Hindlimb muscle (tissue), 1 donor: ENCODE measurements around the gene ARID1B. TPM values are rescaled to one million over a fixed set of nuclear protein-coding genes. Genes with fewer than 3 reads are reported as not detected.
"Not testable (repeated sequence)": the region's sequence is repeated elsewhere in the genome, so short reads cannot be mapped to it uniquely, and the experiment has no call there.

Experiments
- DNase-seq: peaks from one replicate; pipeline ENCODE4 v3.0.0-alpha.2; 2013
- polyA plus RNA-seq: library from polyadenylated mRNA; unstranded; fragments of 120-200 nt; gene quantifications from one replicate; pipeline ENCODE4 v1.2.1, GENCODE V29; 2013; ENCODE audit not compliant: insufficient read length

The ARID1B gene
- polyA plus RNA-seq, 1 donor: 76.6 TPM

GRCh38 chr6:156943816-156944215, 166.6 kb downstream of the ARID1B start:
- no peak for DNase-seq

- DNase-seq: no peak
Observed at GRCh38 chr6:156944412-156944811, 167.2 kb downstream of the ARID1B start.

- DNase-seq: not testable (repeated sequence)
Observed at GRCh38 chr6:156945789-156946172, 168.6 kb downstream of the ARID1B start.

DNA sequence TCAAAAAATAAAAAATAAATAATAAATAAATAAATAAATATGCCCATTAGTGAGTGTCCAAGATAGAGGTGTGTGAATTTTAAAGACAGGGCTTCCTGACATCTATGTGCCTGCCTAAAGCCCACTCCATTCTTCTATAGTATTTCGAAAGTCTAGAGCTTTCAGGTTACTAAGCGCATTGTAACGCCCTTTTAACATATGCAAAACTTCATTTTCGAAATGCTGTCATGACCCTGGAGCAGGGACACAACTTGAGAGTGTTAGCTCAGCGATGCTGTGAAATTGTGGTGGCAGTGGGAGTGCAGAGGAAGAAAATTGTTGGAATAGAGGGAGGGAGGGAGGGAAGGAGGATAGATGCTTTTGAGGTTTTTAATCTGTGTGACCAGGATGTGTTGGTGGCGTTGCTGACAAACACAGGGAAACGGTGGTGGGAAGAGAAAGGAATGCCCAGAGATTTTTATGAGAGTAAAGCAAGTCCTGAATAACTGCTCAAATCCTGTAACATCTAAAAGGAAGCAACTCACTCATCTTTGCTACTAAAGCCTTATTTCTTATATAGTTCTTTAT, 169.3 kb downstream of the ARID1B start:
- DNase-seq: no peak

GRCh38 chr6:156948277-156948676, 171.1 kb downstream of the ARID1B start:
- no peak for DNase-seq

GRCh38 chr6:156948807-156949206, 171.6 kb downstream of the ARID1B start:
- DNase-seq: no peak

- no peak for DNase-seq
Observed at GRCh38 chr6:156949376-156949775, 172.2 kb downstream of the ARID1B start.

GRCh38 chr6:156950084-156950483, 172.9 kb downstream of the ARID1B start:
- DNase-seq: no peak

- DNase-seq: no peak
Observed at GRCh38 chr6:156950531-156950930, 173.4 kb downstream of the ARID1B start.

DNA sequence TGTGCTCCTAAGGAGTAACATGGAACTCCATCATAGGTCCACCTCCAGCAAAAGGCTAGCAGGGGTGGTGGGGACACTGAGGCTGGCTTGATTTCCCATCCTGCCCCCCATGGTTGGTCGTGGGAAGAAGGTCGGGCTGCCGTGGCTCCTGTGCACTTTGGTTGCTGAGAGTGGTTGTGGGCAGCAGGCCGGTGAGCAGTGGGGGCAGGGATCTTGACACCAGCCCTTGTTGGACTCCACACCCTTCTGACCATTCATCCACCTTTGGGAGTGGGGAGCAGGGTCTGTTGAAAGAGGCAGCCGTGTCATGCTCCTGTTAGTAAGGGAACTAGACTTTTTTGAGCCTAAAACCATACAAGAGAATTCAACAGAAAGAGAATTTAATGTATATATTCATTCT, 175.2 kb downstream of the ARID1B start:
- DNase-seq: no peak

- no peak for DNase-seq
Observed at GRCh38 chr6:156953127-156953478, 175.9 kb downstream of the ARID1B start.

DNA sequence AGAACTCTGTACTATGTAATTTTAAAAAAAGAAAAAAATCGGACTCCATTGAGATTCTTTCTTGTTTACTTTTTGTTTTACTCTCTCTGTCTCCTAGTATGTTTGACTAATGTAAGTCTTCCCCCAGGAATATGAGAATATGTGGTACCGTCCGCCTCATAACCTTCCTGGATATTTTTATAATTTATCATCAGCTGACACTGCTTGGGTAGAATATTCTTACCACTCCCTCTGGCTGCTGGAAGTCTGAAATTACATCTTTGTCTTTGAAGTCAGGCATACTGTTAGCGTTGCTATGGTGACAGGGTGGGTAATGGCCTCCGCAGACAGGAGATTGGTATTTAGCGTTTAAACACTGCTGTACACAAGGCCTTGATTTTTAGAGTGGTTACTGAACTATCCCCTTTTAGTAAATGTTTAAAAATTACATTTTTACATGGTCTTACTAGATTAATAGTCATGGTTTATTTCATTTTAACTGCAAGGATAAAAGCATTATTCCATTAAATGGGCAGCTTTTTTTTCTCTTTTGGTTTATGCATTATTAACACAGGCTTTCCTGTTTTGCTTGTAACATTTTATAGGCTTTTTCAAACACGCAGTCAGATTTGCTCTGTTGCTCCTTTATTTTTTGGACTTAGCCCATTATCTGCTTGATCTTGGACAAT, 176.4 kb downstream of the ARID1B start:
- DNase-seq: peak; percentile 73

GRCh38 chr6:156954191-156954590, 177.0 kb downstream of the ARID1B start:
- DNase-seq: no peak

DNA sequence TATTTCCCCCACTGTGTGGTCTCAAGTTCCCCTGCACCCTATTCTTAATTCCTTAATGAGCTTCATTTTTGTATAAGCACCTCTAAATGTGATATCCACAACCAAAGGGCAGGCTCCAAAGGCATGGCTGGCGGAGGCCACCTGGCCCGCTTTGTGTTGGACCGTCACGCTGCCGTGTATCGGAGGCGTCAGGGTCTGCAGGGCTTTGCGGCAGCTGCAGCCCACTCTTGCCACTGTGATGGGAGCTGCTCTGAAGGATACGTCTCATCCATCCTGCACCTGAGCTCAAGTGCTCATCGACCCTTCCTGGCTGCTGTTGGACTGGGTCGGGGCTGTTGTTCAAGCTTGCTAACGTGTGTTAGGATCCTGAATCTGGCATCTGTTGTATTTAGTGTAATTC, 177.6 kb downstream of the ARID1B start:
- DNase-seq: no peak

GRCh38 chr6:156955494-156956183, 178.5 kb downstream of the ARID1B start:
- no peak for DNase-seq

- no peak for DNase-seq
Observed at GRCh38 chr6:156956286-156956685, 179.1 kb downstream of the ARID1B start.

GRCh38 chr6:156957931-156958547, 180.9 kb downstream of the ARID1B start:
- DNase-seq: no peak

- no peak for DNase-seq
Observed at GRCh38 chr6:156960525-156960924, 183.3 kb downstream of the ARID1B start.

DNA sequence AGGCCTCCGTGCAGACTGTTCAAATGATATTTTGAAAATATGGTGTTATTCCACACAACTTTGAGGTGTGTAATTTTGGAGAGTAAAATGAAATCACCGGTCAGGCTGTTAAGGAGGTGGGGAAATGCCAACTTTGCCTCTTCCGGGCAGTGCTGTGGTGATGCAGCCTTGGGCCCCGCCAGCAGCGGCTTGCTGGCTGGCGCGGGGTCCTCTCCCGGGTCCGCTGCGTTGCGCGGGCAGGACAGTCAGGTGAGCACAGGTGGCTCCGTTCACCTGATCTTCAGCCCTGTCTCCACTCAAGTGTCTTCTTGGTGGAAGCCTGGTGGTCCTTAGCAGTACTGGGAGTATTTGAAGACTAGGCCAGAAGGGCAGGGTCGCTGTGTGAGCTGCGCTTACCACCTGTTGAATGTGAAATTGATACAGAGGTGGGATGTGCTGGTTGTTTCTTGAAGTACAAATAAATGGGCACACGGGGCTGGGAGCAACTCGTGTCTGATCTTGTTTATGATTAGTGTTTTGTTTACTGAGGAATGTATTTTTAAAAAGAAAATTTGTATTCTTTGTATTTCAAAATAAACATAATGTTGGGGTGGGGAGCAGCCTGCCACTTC, 184.2 kb downstream of the ARID1B start:
- no peak for DNase-seq

- DNase-seq: no peak
Observed at GRCh38 chr6:156963712-156964700, 186.8 kb downstream of the ARID1B start.

GRCh38 chr6:156967852-156968251, 190.7 kb downstream of the ARID1B start:
- DNase-seq: no peak

DNA sequence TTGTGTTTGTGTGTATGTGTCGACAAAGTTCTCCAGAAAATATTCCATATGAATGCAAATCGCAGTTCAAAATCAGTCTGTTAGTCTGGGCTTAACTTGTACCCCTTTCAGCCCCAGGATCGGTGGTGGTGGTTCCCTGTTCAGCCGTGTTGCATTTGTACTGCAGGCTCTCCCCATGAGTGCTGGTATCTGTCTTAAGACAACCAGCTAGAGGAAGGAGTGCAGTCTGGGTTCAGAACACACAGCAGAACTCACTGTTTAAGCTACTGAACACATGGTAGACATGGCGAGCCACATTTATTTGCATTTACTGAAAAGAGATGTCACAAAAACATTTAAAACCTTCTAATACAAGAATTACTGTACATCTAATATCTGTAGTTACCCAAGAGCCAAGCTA, 192.1 kb downstream of the ARID1B start:
- DNase-seq: no peak
